Osteocyte (in vitro differentiated cells): ENCODE data around the gene CBARP. TPM values are rescaled to one million over a fixed set of nuclear protein-coding genes. Genes with fewer than 3 reads are reported as not detected.

ENCODE experiments used
- DNase-seq: peaks from one replicate; pipeline ENCODE4 v3.0.0; 2021; ENCODE audit warnings: mixed read lengths; ENCODE audit not compliant: unreplicated experiment; ENCODE audit errors: extremely low spot score
- H3K27ac Mint-ChIP-seq: one replicate; pipeline ENCODE4 v1.8.0; 2021; ENCODE audit warnings: mild to moderate bottlenecking, mixed read lengths; ENCODE audit not compliant: unreplicated experiment
- H3K27me3 Mint-ChIP-seq: one replicate; pipeline ENCODE4 v1.8.0; 2021; ENCODE audit warnings: mixed read lengths; ENCODE audit not compliant: unreplicated experiment
- H3K36me3 Mint-ChIP-seq: one replicate; pipeline ENCODE4 v1.8.0; 2021; ENCODE audit warnings: mixed read lengths; ENCODE audit not compliant: unreplicated experiment
- H3K4me1 Mint-ChIP-seq: one replicate; pipeline ENCODE4 v1.8.0; 2021; ENCODE audit warnings: mixed read lengths; ENCODE audit not compliant: unreplicated experiment
- H3K4me3 Mint-ChIP-seq: one replicate; pipeline ENCODE4 v1.8.0; 2021; ENCODE audit warnings: mild to moderate bottlenecking, moderate library complexity, mixed read lengths; ENCODE audit not compliant: unreplicated experiment
- H3K9me3 Mint-ChIP-seq: one replicate; pipeline ENCODE4 v1.8.0; 2021; ENCODE audit warnings: mixed read lengths; ENCODE audit not compliant: unreplicated experiment
- long read RNA-seq: library from polyadenylated mRNA; unstranded; transcript quantifications from one replicate; pipeline ENCODE4 v2.0.0, GENCODE V29; 2021
- total RNA-seq: library from RNA; stranded (reverse); gene quantifications from 2 replicates; pipeline ENCODE4 v1.2.1, GENCODE V29; 2021
- TF ChIP-seq, protein P1 (sequence below): fragments of 200-600 bp; sonication (generic); IDR thresholded peaks from 2 replicates; pipeline ENCODE4 v1.5.0; 2021; ENCODE audit warnings: antibody characterized with exemption, mild to moderate bottlenecking, moderate library complexity

The CBARP gene, protein sequence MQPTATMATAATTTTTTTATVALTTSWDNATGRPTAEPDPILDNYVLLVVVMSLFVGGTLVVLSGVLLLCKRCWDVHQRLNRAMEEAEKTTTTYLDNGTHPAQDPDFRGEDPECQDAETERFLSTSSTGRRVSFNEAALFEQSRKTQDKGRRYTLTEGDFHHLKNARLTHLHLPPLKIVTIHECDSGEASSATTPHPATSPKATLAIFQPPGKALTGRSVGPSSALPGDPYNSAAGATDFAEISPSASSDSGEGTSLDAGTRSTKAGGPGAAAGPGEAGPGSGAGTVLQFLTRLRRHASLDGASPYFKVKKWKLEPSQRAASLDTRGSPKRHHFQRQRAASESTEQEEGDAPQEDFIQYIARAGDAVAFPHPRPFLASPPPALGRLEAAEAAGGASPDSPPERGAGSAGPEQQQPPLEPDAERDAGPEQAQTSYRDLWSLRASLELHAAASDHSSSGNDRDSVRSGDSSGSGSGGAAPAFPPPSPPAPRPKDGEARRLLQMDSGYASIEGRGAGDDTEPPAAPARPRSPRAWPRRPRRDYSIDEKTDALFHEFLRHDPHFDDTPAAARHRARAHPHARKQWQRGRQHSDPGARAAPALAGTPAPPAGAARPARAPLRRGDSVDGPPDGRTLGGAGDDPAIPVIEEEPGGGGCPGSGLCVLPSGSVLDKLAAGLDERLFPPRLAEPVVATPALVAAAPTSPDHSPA
- total RNA-seq, result 6.9 and 7.0 TPM in 2 replicates
- long read RNA-seq, result 0 reads

DNA sequence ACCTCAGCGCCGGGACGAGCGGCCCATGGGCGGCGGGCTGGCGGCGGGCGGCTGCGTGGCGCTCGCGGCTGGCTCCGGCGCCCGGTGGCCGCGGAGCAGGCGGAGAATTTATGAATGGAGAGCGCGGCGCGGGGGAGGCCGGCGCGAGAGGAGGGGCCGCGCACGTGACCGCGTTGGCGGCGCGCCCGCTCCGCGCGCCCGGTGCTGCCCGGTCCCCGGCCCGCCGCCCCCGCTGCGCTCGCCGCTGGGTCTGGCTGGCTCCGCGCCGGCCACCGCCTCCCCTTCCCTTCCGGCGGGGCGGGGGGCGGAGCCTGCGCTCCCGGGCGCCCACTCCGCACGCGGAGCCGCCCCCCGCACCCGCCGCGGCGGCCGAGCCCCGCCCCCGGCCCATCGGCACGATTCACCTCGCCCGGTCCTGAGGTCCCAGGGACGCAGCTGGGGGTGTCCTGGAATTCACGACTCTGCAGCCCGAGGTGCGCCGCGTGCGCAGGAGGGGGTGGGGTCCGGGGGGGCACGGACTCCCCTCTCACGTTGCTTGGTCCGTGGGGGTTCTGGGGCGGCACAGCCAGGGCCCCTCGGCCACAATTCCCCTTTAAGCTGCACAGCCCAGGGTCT lies at the start of gene CBARP:
Gene CBARP, minus strand, starts transcription at position 252 of the 615 bp plus-strand sequence. CDS start 1,905 bp downstream, outside the sequence.
- H3K9me3 Mint-ChIP-seq, result no peaks in the 10 kb centered on the region
- peak within 1 kb of the TSS; percentile 72 for H3K4me3 Mint-ChIP-seq
- TF ChIP-seq, protein P1, sequence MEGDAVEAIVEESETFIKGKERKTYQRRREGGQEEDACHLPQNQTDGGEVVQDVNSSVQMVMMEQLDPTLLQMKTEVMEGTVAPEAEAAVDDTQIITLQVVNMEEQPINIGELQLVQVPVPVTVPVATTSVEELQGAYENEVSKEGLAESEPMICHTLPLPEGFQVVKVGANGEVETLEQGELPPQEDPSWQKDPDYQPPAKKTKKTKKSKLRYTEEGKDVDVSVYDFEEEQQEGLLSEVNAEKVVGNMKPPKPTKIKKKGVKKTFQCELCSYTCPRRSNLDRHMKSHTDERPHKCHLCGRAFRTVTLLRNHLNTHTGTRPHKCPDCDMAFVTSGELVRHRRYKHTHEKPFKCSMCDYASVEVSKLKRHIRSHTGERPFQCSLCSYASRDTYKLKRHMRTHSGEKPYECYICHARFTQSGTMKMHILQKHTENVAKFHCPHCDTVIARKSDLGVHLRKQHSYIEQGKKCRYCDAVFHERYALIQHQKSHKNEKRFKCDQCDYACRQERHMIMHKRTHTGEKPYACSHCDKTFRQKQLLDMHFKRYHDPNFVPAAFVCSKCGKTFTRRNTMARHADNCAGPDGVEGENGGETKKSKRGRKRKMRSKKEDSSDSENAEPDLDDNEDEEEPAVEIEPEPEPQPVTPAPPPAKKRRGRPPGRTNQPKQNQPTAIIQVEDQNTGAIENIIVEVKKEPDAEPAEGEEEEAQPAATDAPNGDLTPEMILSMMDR, result no peak
- no peaks in the 10 kb centered on the region for H3K27me3 Mint-ChIP-seq
- H3K27ac Mint-ChIP-seq, result peak within 1 kb of the TSS; percentile 63
- H3K4me1 Mint-ChIP-seq, result peaks cover 27% of the 10 kb centered on the region
- no peak for DNase-seq
- no peaks in the 10 kb centered on the region for H3K36me3 Mint-ChIP-seq

DNA sequence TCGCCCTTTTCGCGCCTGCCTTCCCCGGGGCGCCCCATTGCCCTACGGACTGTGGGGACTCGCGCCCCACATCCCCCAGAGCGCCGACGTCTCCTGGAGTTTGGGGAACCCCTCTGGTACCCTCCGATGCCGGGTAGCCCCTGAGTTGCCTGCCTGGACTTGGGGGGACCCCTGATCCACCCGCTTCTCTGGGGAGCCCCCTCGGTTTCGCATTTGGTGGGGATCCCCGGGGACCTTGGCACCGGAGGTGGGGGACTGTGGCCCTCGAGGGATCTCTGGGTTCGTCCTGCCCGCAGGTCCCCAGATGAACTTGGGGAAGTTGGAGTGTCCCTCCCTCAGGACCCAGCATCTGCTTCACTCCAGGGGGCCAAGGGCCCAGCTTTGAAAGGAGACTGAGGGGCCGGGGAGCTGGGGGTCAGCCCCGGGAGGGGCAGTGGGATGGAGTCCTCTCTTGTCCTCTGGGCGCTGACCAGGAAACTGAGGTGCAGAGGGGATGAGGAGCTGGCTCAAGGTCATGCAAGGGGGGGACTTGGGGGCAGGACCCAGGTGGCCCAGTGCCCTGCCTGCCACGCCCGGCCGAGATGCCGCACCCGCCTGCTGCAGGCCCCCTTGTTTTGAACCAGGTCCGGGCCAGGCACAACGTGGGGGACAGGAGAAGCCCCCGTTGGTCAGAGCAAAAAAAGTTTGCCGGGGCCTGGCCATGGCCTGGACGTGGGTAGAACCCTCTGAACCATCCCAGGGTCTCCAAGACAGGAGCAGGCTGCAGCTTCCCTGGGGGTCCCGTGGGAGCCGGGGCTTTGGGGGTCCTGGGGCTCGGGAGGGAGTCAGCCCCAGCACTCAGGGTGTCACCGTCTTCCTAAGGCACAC lies 48.9 kb upstream of the CBARP start:
- peak overlapping the region; percentile 73 for H3K4me3 Mint-ChIP-seq
- H3K4me1 Mint-ChIP-seq, result peaks cover 10% of the 10 kb centered on the region
- H3K27ac Mint-ChIP-seq, result no peak overlapping the region
- no peak for DNase-seq
- no peaks in the 10 kb centered on the region for H3K36me3 Mint-ChIP-seq
- TF ChIP-seq, protein P1, result no peak
- H3K9me3 Mint-ChIP-seq, result no peaks in the 10 kb centered on the region
- H3K27me3 Mint-ChIP-seq, result peaks cover 11% of the 10 kb centered on the region

DNA sequence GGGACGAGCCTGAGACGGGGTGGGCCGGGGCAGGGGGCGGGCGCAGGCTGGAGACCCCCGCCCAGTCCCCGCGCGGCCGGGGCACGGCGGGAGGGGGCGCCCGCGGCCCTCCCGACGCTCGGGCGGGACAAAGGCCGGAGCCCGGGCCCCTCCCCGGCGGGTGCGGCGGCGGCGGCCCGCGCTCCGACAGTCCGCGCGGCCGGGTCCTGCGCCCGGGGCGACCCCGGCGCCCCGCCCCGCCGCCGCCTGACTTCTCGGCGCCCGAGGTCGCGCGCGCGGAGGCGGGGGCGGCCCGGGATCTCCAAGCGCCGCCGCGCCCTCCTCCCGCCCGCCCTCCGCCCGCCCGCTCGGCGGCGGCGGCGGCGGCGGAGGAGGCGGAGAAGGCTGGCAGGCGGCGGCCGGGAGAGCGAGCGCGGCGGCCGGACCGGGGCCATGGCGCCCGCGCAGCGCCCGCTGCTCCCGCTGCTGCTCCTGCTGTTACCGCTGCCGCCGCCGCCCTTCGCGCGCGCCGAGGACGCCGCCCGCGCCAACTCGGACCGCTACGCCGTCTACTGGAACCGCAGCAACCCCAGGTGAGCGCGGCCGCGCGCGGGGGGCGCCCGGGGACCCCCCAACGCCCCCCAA lies 48.0 kb upstream of the CBARP start, which contains the start of gene EFNA2:
Gene EFNA2, plus strand, starts transcription at position 137 of the 624 bp plus-strand sequence. Its CDS starts 296 bp downstream, at position 433.
- no peak within 1 kb of the TSS for H3K27ac Mint-ChIP-seq

GRCh38 chr19:1284979-1285736 lies 47.4 kb upstream of the CBARP start:
- no peaks in the 10 kb centered on the region for H3K9me3 Mint-ChIP-seq
- H3K27ac Mint-ChIP-seq, result no peak overlapping the region
- H3K4me1 Mint-ChIP-seq, result peaks cover 10% of the 10 kb centered on the region
- DNase-seq, result no peak
- TF ChIP-seq, protein P1, result no peak
- peak overlapping the region; percentile 62 for H3K4me3 Mint-ChIP-seq
- peaks cover 11% of the 10 kb centered on the region for H3K27me3 Mint-ChIP-seq
- no peaks in the 10 kb centered on the region for H3K36me3 Mint-ChIP-seq

More for the DNA sequence above, 48.0 kb upstream of the CBARP start, which contains the start of gene EFNA2:
- peaks cover 11% of the 10 kb centered on the region for H3K27me3 Mint-ChIP-seq
- no peaks in the 10 kb centered on the region for H3K36me3 Mint-ChIP-seq
- H3K9me3 Mint-ChIP-seq, result no peaks in the 10 kb centered on the region
- H3K4me1 Mint-ChIP-seq, result peaks cover 10% of the 10 kb centered on the region
- TF ChIP-seq, protein P1, result no peak
- H3K4me3 Mint-ChIP-seq, result peak within 1 kb of the TSS; percentile 73
- no peak for DNase-seq
